ENCODE data around the gene DYNC2I2. TPM values are rescaled to one million over a fixed set of nuclear protein-coding genes. Genes with fewer than 3 reads are reported as not detected.

Gene DYNC2I2
- total and polyA plus RNA-seq, 4 donors, result 23.0 to 65.3 (median 63.0) TPM

DNA sequence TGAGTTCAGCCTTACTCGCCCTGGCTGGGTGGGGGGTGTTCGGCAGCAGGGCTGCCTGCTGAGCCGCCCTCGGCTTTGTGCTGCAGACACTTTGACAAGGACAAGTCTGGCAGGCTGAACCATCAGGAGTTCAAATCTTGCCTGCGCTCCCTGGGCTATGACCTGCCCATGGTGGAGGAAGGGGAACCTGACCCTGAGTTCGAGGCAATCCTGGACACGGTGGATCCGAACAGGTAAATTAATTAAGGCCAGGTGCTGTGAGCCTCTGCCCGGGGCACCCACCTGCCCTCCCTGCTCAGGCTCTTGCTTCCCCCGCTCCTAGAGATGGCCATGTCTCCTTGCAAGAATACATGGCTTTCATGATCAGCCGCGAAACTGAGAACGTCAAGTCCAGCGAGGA lies 24.2 kb downstream of the DYNC2I2 start:
- Histone ChIP-seq H3K4me3 (ENCODE audit: low read depth, low read length) (no peak overlapping the region), H3K27ac (ENCODE audit: low read depth, low read length) (no peak overlapping the region), H3K27me3 (ENCODE audit: control insufficient read depth, insufficient read depth, low read length) (no peaks in the 10 kb centered on the region), H3K4me1 (ENCODE audit: control insufficient read depth, insufficient read depth, low read length) (peaks cover 28% of the 10 kb centered on the region), H3K36me3 (ENCODE audit: control insufficient read depth, insufficient read depth, low read length) (peaks cover 100% of the 10 kb centered on the region), H3K9me3 (ENCODE audit: control insufficient read depth, insufficient read depth, low read length) (no peaks in the 10 kb centered on the region)
- no peak for DNase-seq (ENCODE audit: low read depth in 4 of 6, low spot score in 6 of 6)
- WGBS (ENCODE audit: insufficient coverage), result 91% methylated on average over 14 of the region's 14 CpGs

DNA sequence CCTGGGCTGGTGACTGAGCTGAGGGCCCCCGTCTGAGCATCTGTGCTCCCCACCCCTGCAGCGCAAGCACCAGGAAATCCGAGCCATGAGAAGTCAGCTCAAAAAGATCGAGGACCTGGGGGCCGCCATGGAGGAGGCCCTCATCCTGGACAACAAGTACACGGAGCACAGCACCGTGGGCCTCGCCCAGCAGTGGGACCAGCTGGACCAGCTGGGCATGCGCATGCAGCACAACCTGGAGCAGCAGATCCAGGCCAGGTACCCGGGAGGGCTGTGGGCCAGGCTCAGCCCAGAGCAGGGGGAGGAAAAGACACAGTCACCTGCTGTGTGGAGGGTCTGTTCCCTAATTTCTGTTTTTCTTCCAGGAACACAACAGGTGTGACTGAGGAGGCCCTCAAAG lies 24.6 kb downstream of the DYNC2I2 start:
- Histone ChIP-seq H3K9me3 (ENCODE audit: control insufficient read depth, insufficient read depth, low read length) (no peaks in the 10 kb centered on the region), H3K36me3 (ENCODE audit: control insufficient read depth, insufficient read depth, low read length) (peaks cover 100% of the 10 kb centered on the region), H3K27me3 (ENCODE audit: control insufficient read depth, insufficient read depth, low read length) (no peaks in the 10 kb centered on the region), H3K4me1 (ENCODE audit: control insufficient read depth, insufficient read depth, low read length) (peaks cover 28% of the 10 kb centered on the region), H3K27ac (ENCODE audit: low read depth, low read length) (no peak overlapping the region), H3K4me3 (ENCODE audit: low read depth, low read length) (no peak overlapping the region)
- no peak for DNase-seq (ENCODE audit: low read depth in 4 of 6, low spot score in 6 of 6)
- 93% methylated on average over 10 of the region's 10 CpGs for WGBS (ENCODE audit: insufficient coverage)

DNA sequence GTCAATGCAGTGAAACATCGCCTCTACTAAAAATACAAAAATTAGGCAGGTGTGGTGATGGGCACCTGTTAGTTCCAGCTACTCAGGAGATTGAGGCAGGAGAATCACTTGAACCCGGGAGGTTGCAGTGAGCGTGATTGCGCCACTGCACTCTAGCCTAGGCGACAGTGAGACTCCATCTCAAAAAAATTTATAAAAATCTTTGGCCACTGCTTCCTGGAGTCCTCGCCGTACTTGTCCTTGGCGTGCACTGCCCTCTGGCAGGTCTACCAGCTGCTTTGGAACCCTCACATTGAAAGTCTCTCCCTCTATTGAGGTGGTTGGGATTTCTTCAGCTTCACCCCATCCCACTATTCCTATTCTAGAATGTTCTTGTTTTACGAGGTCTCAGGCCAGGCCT lies 25.0 kb downstream of the DYNC2I2 start:
- H3K9me3 ChIP-seq (ENCODE audit: control insufficient read depth, insufficient read depth, low read length), result no peaks in the 10 kb centered on the region
- peaks cover 31% of the 10 kb centered on the region for H3K4me1 ChIP-seq (ENCODE audit: control insufficient read depth, insufficient read depth, low read length)
- no peak for DNase-seq (ENCODE audit: low read depth in 4 of 6, low spot score in 6 of 6)
- H3K27ac ChIP-seq (ENCODE audit: low read depth, low read length), result no peak overlapping the region
- no peak overlapping the region for H3K4me3 ChIP-seq (ENCODE audit: low read depth, low read length)
- peaks cover 100% of the 10 kb centered on the region for H3K36me3 ChIP-seq (ENCODE audit: control insufficient read depth, insufficient read depth, low read length)
- WGBS (ENCODE audit: insufficient coverage), result 97% methylated on average over 5 of the region's 9 CpGs
- H3K27me3 ChIP-seq (ENCODE audit: control insufficient read depth, insufficient read depth, low read length), result no peaks in the 10 kb centered on the region

DNA sequence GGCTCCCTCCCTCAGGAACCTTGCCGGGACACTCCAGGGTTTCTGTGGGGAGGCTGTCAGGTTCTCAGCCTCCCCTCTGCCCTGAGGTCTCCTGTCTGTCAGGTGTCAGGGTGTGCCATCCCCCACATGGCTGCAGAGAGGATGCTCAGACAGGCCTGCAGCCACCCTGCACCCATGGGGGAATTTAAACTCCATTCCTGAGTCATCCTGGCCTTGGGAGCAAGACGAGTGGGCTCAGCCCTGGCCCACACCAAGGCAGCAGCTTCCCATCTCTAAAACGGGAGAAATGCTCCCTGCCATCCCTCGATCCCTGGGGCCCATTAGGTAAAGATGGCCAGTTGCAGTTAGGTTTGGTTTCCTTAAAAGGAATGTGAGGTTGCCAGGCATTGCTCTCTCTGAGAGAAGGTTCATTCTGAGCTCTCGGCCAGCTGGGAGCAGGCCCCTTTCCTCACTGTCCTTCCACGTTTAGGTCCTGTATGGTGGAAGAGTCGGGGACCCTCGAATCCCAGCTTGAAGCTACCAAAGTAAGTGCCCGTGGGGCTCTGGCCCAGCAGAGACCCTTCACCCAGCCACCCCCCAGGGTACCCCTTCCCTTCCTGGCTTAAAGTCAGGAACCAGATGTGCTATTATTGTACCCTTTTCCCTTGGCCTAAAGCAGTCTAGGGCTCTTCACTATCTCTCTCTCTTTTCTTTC lies 26.6 kb downstream of the DYNC2I2 start:
- Histone ChIP-seq H3K27ac (ENCODE audit: low read depth, low read length) (no peak overlapping the region), H3K4me3 (ENCODE audit: low read depth, low read length) (no peak overlapping the region), H3K27me3 (ENCODE audit: control insufficient read depth, insufficient read depth, low read length) (no peaks in the 10 kb centered on the region), H3K36me3 (ENCODE audit: control insufficient read depth, insufficient read depth, low read length) (peaks cover 100% of the 10 kb centered on the region), H3K9me3 (ENCODE audit: control insufficient read depth, insufficient read depth, low read length) (no peaks in the 10 kb centered on the region), H3K4me1 (ENCODE audit: control insufficient read depth, insufficient read depth, low read length) (peaks cover 20% of the 10 kb centered on the region)
- WGBS (ENCODE audit: insufficient coverage), result 74% methylated on average over 7 of the region's 9 CpGs
- DNase-seq (ENCODE audit: low read depth in 4 of 6, low spot score in 6 of 6), result no peak

DNA sequence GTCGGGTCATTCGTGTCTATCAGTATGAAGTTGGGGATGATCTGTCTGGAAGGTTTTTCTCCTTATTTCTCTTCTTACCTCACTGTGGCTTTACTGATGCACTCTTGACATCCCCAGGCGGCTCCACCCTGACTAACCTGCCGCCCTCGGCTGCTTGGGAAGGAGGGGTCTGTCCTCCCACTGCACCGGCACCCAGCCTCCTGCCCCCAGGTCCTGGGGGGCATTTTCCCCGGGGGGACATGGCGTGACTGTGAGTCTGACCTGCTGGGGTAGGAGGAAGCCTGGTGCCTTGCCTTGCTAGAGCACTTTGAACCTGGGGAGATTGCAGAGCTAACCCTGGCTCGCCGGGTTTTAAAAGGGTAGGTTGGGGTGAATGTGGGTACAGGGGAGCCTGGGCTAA lies 27.5 kb downstream of the DYNC2I2 start:
- no peak for DNase-seq (ENCODE audit: low read depth in 4 of 6, low spot score in 6 of 6)
- H3K4me3 ChIP-seq (ENCODE audit: low read depth, low read length), result no peak overlapping the region
- H3K4me1 ChIP-seq (ENCODE audit: control insufficient read depth, insufficient read depth, low read length), result peaks cover 12% of the 10 kb centered on the region
- no peak overlapping the region for H3K27ac ChIP-seq (ENCODE audit: low read depth, low read length)
- H3K27me3 ChIP-seq (ENCODE audit: control insufficient read depth, insufficient read depth, low read length), result no peaks in the 10 kb centered on the region
- peaks cover 100% of the 10 kb centered on the region for H3K36me3 ChIP-seq (ENCODE audit: control insufficient read depth, insufficient read depth, low read length)
- no peaks in the 10 kb centered on the region for H3K9me3 ChIP-seq (ENCODE audit: control insufficient read depth, insufficient read depth, low read length)
- 82% methylated on average over 6 of the region's 10 CpGs for WGBS (ENCODE audit: insufficient coverage)

DNA sequence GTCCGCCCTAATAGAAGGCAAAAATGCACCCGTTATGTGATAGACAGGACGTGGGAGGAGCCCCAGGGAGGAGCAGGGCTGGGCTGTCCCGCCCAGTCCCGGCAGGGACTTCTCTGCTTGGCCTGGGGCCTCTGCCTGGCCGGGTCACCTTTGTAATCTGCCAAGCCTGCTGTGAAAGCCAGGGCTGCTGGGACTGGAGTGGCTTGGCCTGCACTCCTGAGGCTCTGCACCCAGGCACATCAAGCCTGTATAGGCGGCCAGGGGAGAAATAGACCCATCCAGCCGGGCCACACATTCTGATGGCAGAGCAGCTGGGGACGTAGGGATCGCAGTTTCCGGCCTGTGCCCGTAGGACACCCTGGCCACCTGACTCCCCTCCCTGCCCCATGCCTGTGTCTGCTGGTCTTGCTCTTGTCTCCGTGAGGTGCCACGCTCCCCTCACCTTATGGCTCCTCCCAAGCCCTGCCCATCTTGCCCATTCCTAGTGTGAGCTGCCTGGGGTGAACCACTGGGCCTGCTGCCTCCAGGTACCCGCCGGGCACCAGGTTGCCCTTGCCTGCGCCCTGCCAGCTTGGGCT lies 28.1 kb downstream of the DYNC2I2 start:
- peaks cover 100% of the 10 kb centered on the region for H3K36me3 ChIP-seq (ENCODE audit: control insufficient read depth, insufficient read depth, low read length)
- H3K4me3 ChIP-seq (ENCODE audit: low read depth, low read length), result no peak overlapping the region
- no peak for DNase-seq (ENCODE audit: low read depth in 4 of 6, low spot score in 6 of 6)
- peaks cover 12% of the 10 kb centered on the region for H3K4me1 ChIP-seq (ENCODE audit: control insufficient read depth, insufficient read depth, low read length)
- no peaks in the 10 kb centered on the region for H3K9me3 ChIP-seq (ENCODE audit: control insufficient read depth, insufficient read depth, low read length)
- no peak overlapping the region for H3K27ac ChIP-seq (ENCODE audit: low read depth, low read length)
- WGBS (ENCODE audit: insufficient coverage), result 67% methylated on average over 14 of the region's 17 CpGs
- H3K27me3 ChIP-seq (ENCODE audit: control insufficient read depth, insufficient read depth, low read length), result no peaks in the 10 kb centered on the region

DNA sequence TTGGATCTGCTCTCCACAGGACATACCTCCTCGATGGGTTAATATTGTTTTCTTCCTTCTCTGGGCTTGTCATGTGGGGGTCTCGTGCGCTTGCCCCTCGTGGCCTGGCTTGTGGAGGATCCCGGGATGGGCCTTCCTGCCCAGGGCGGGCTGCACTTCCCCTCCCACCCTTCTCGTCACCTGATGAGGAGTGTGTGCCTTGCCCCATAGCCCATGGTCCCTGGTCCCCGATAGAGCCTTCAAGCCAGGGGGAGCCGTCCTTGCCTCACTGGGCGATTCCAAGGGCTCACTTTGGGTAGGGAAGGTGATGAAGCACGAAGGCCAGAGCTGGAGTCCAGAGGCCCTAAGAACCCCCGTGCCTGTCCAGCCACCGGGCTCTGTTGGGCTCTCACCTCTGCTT lies 28.7 kb downstream of the DYNC2I2 start:
- H3K36me3 ChIP-seq (ENCODE audit: control insufficient read depth, insufficient read depth, low read length), result peaks cover 100% of the 10 kb centered on the region
- DNase-seq (ENCODE audit: low read depth in 4 of 6, low spot score in 6 of 6), result no peak
- H3K27ac ChIP-seq (ENCODE audit: low read depth, low read length), result no peak overlapping the region
- H3K27me3 ChIP-seq (ENCODE audit: control insufficient read depth, insufficient read depth, low read length), result no peaks in the 10 kb centered on the region
- H3K4me1 ChIP-seq (ENCODE audit: control insufficient read depth, insufficient read depth, low read length), result peaks cover 12% of the 10 kb centered on the region
- H3K4me3 ChIP-seq (ENCODE audit: low read depth, low read length), result no peak overlapping the region
- WGBS (ENCODE audit: insufficient coverage), result 90% methylated on average over 6 of the region's 13 CpGs
- H3K9me3 ChIP-seq (ENCODE audit: control insufficient read depth, insufficient read depth, low read length), result no peaks in the 10 kb centered on the region

DNA sequence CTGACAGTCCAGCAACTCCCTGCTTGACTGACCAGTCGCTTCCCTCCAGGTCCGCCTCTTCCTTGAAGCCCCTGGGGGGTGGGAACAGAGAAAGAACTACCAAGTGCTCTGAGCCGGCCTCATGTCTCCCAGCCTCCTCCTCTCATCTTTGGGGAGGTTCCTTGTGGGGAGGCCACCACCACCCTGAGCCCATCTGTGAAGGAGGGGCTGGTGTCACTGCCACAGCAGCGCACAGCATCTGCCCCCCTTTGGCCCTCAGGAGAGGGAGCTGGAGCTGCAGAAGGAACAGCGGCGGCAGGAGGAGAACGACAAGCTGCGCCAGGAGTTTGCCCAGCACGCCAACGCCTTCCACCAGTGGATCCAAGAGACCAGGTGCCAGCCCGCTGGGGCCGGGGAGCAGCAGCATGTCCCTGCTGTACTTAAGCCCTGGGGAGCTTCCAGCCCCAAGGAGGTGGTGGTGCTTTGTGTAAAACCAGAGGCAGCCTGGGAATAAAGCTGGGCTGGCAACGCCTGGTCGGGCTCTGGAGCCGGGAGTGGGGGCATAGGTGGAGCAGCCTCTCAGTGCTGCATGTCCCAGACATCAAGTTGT lies 29.4 kb downstream of the DYNC2I2 start:
- Histone ChIP-seq H3K4me3 (ENCODE audit: low read depth, low read length) (no peak overlapping the region), H3K27me3 (ENCODE audit: control insufficient read depth, insufficient read depth, low read length) (no peaks in the 10 kb centered on the region), H3K9me3 (ENCODE audit: control insufficient read depth, insufficient read depth, low read length) (no peaks in the 10 kb centered on the region), H3K27ac (ENCODE audit: low read depth, low read length) (no peak overlapping the region), H3K4me1 (ENCODE audit: control insufficient read depth, insufficient read depth, low read length) (peaks cover 12% of the 10 kb centered on the region), H3K36me3 (ENCODE audit: control insufficient read depth, insufficient read depth, low read length) (peaks cover 100% of the 10 kb centered on the region)
- no peak for DNase-seq (ENCODE audit: low read depth in 4 of 6, low spot score in 6 of 6)
- 82% methylated on average over 14 of the region's 15 CpGs for WGBS (ENCODE audit: insufficient coverage)

DNA sequence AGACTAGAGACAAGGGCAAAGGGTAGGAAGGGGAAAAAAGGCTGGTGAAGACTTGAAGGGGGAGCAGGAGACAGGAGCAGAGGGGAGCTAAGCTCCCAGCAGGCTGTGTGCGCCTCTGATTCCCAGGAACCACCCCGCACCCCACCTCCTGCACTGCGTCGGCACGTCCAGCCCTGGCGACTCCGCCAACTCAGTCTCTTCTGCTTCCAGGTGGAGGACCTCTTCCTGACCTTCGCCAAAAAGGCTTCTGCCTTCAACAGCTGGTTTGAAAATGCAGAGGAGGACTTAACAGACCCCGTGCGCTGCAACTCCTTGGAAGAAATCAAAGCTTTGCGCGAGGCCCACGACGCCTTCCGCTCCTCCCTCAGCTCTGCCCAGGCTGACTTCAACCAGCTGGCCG lies 30.5 kb downstream of the DYNC2I2 start:
- no peaks in the 10 kb centered on the region for H3K9me3 ChIP-seq (ENCODE audit: control insufficient read depth, insufficient read depth, low read length)
- no peak for DNase-seq (ENCODE audit: low read depth in 4 of 6, low spot score in 6 of 6)
- no peak overlapping the region for H3K4me3 ChIP-seq (ENCODE audit: low read depth, low read length)
- peaks cover 12% of the 10 kb centered on the region for H3K4me1 ChIP-seq (ENCODE audit: control insufficient read depth, insufficient read depth, low read length)
- H3K27ac ChIP-seq (ENCODE audit: low read depth, low read length), result no peak overlapping the region
- 89% methylated on average over 14 of the region's 16 CpGs for WGBS (ENCODE audit: insufficient coverage)
- peaks cover 98% of the 10 kb centered on the region for H3K36me3 ChIP-seq (ENCODE audit: control insufficient read depth, insufficient read depth, low read length)
- no peaks in the 10 kb centered on the region for H3K27me3 ChIP-seq (ENCODE audit: control insufficient read depth, insufficient read depth, low read length)

Data from spinal cord (tissue), 10 donors.